Measurements from ENCODE around the gene ACYP2. TPM values are rescaled to one million over a fixed set of nuclear protein-coding genes. Genes with fewer than 3 reads are reported as not detected.

Gene ACYP2
- total and polyA plus RNA-seq, 2 donors (not counting 1 experiment from before 2014, with no cell fraction given), result 14.0 to 17.2 TPM

DNA sequence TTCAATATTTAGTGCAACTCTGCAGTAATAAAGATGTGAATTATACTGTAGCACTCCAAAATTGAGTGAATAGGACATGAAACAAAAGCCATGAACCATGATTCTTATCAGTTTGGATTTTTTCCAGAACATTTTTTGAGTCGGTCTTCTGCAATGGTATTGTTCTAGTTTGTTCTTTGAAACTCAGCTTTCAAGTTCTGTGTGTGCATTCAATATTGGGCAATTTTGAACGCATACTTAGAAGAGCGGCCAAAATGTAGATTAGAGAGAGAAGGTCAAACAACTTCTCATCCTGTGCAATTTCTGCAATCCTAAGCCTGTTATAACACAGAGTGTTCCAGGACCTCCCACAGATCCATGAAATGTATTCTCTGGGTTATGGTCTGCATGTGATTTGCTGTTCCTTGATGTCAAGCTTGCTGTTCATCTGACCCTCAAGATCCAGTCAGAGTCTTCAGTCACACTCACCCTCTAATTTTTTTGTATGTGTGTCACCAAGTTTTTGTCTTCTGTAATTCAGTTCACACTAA lies 92.3 kb downstream of the ACYP2 start:
- Histone ChIP-seq H4K20me1 (ENCODE audit: control insufficient read depth, insufficient read depth, low read length, poor library complexity, severe bottlenecking) (no peaks in the 10 kb centered on the region), H3K9me3 (ENCODE audit: control extremely low read depth in 1 of 3, control insufficient read depth in 2 of 3, insufficient read depth in 1 of 3, low read length in 2 of 3) (peaks cover 0 to 5% (median 4%) of the 10 kb centered on the region in 3 donors), H3K27ac (ENCODE audit: low read length in 2 of 2) (no peak overlapping the region), H2AFZ (ENCODE audit: insufficient read depth, low read depth, low read length, poor library complexity, severe bottlenecking) (no peak overlapping the region), H3K4me2 (replicated peaks; ENCODE audit: low read depth, low read length, poor library complexity, severe bottlenecking) (no peak overlapping the region), H3K9ac (ENCODE audit: low read length) (no peak overlapping the region), H3K79me2 (ENCODE audit: control insufficient read depth, insufficient read depth, low read length) (no peaks in the 10 kb centered on the region), H3K36me3 (replicated peaks in 1 of 2; ENCODE audit: control extremely low read depth in 1 of 2, control insufficient read depth in 1 of 2, extremely low read depth in 1 of 2, insufficient read depth in 2 of 2, low read length in 1 of 2) (no peaks in the 10 kb centered on the region), H3K4me3 (ENCODE audit: control extremely low read depth in 1 of 5, extremely low read depth in 1 of 5, insufficient read depth in 1 of 5, low read depth in 2 of 5, low read length in 4 of 5) (no peak overlapping the region), H3K4me1 (ENCODE audit: control insufficient read depth in 2 of 2, insufficient read depth in 2 of 2, low read length in 2 of 2) (no peaks in the 10 kb centered on the region), H3K27me3 (replicated peaks in 1 of 4; ENCODE audit: control extremely low read depth in 1 of 4, control insufficient read depth in 3 of 4, insufficient read depth in 4 of 4, low read length in 3 of 4) (no peaks in the 10 kb centered on the region)
- Mint-ChIP-seq H3K4me1 (no peaks in the 10 kb centered on the region), H3K9me3 (ENCODE audit: insufficient read depth) (peaks cover 3% of the 10 kb centered on the region), H3K27me3 (no peaks in the 10 kb centered on the region), H3K27ac (no peak overlapping the region), H3K4me3 (no peak overlapping the region)
- CTCF ChIA-PET, result no interaction called here
- ATAC-seq (ENCODE audit: low read depth) (no peak), DNase-seq (no peak)
- no peak for TF ChIP-seq EZH2 (IDR thresholded peaks at IDR 0.05; ENCODE audit: borderline replicate concordance, insufficient read depth, low read depth, low read length, poor library complexity, severe bottlenecking)
- TF ChIP-seq, protein P1, sequence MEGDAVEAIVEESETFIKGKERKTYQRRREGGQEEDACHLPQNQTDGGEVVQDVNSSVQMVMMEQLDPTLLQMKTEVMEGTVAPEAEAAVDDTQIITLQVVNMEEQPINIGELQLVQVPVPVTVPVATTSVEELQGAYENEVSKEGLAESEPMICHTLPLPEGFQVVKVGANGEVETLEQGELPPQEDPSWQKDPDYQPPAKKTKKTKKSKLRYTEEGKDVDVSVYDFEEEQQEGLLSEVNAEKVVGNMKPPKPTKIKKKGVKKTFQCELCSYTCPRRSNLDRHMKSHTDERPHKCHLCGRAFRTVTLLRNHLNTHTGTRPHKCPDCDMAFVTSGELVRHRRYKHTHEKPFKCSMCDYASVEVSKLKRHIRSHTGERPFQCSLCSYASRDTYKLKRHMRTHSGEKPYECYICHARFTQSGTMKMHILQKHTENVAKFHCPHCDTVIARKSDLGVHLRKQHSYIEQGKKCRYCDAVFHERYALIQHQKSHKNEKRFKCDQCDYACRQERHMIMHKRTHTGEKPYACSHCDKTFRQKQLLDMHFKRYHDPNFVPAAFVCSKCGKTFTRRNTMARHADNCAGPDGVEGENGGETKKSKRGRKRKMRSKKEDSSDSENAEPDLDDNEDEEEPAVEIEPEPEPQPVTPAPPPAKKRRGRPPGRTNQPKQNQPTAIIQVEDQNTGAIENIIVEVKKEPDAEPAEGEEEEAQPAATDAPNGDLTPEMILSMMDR (IDR thresholded peaks at IDR 0.05), result no peak
- no CpG with 5 or more reads among the region's 3 CpGs for WGBS (ENCODE audit: insufficient coverage)
- POLR2A ChIA-PET, result no interaction called here
- intact Hi-C loops (cut with micrococcal nuclease), result no loop called here

DNA sequence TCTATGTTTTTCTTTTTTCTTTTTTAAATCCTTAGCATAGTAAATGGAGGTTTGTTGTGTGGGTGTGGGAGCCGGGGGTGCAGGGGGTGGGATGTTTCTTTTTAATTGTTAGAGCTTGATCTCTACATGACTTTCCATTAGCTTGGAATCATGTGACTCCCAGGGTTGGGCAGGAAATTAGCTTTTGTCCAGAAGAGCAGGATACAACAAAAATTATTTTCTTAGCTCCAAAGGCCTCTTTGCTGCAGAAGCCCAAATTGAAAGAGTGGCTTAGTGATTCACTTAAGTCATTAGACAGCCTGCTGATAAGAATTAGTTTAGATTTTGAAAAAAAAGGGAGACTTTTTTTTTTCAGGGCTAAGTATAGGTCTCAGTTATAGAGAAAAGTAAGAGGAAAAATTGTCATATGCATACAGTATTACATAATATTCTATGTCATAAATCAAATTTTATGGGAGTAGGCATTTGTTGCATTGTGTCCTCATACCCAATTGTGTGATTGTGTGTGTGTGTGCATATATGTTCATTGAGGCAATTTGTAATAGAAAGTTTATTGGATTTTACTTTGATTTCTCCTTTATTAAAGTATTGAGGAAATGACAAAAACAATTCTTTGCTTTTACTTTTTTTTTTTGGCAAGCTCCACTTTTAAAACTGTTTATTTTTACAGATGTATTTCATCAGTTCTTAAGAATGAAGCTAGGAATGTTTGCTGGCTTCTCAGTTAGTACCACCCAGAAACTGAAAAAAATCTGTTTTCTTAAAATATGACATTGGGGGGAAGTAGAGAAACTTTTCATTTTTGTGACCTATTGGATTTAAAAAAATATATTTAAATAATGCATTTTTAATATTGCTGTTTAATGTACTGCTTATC lies 93.2 kb downstream of the ACYP2 start:
- H3K4me2 ChIP-seq (replicated peaks; ENCODE audit: low read depth, low read length, poor library complexity, severe bottlenecking), result no peak overlapping the region
- CTCF ChIA-PET, result interaction anchor here (0.6 kb wide), 1 partner anchor 262 kb away, joined by 3 read pairs; no protein-coding TSS in a partner anchor
- WGBS (ENCODE audit: insufficient coverage), result no CpG with 5 or more reads among the region's 1 CpG
- H3K9ac ChIP-seq (ENCODE audit: low read length), result no peak overlapping the region
- H4K20me1 ChIP-seq (ENCODE audit: control insufficient read depth, insufficient read depth, low read length, poor library complexity, severe bottlenecking), result no peaks in the 10 kb centered on the region
- H3K9me3 Mint-ChIP-seq (ENCODE audit: insufficient read depth), result no peaks in the 10 kb centered on the region
- no peak overlapping the region for H2AFZ ChIP-seq (ENCODE audit: insufficient read depth, low read depth, low read length, poor library complexity, severe bottlenecking)
- no peaks in the 10 kb centered on the region for H3K4me1 Mint-ChIP-seq
- POLR2A ChIA-PET, result no interaction called here
- no peaks in the 10 kb centered on the region for H3K79me2 ChIP-seq (ENCODE audit: control insufficient read depth, insufficient read depth, low read length)
- DNase-seq (no peak), ATAC-seq (ENCODE audit: low read depth) (no peak)
- no peak overlapping the region for H3K4me3 ChIP-seq (ENCODE audit: control extremely low read depth in 1 of 5, extremely low read depth in 1 of 5, insufficient read depth in 1 of 5, low read depth in 2 of 5, low read length in 4 of 5)
- H3K27ac Mint-ChIP-seq, result no peak overlapping the region
- TF ChIP-seq EZH2 (IDR thresholded peaks at IDR 0.05; ENCODE audit: borderline replicate concordance, insufficient read depth, low read depth, low read length, poor library complexity, severe bottlenecking), result no peak
- TF ChIP-seq, protein P1 (IDR thresholded peaks at IDR 0.05), result no peak
- no peak overlapping the region for H3K4me3 Mint-ChIP-seq
- no peaks in the 10 kb centered on the region for H3K4me1 ChIP-seq (ENCODE audit: control insufficient read depth in 2 of 2, insufficient read depth in 2 of 2, low read length in 2 of 2)
- H3K27ac ChIP-seq (ENCODE audit: low read length in 2 of 2), result no peak overlapping the region
- no peaks in the 10 kb centered on the region for H3K27me3 Mint-ChIP-seq
- H3K27me3 ChIP-seq (replicated peaks in 1 of 4; ENCODE audit: control extremely low read depth in 1 of 4, control insufficient read depth in 3 of 4, insufficient read depth in 4 of 4, low read length in 3 of 4), result no peaks in the 10 kb centered on the region
- H3K36me3 ChIP-seq (replicated peaks in 1 of 2; ENCODE audit: control extremely low read depth in 1 of 2, control insufficient read depth in 1 of 2, extremely low read depth in 1 of 2, insufficient read depth in 2 of 2, low read length in 1 of 2), result no peaks in the 10 kb centered on the region
- intact Hi-C loops (cut with micrococcal nuclease), result no loop called here
- peaks cover 0 to 5% (median 3%) of the 10 kb centered on the region in 3 donors for H3K9me3 ChIP-seq (ENCODE audit: control extremely low read depth in 1 of 3, control insufficient read depth in 2 of 3, insufficient read depth in 1 of 3, low read length in 2 of 3)
